ENCODE results near the gene GXYLT1.

- TF ChIP-seq, protein P1, sequence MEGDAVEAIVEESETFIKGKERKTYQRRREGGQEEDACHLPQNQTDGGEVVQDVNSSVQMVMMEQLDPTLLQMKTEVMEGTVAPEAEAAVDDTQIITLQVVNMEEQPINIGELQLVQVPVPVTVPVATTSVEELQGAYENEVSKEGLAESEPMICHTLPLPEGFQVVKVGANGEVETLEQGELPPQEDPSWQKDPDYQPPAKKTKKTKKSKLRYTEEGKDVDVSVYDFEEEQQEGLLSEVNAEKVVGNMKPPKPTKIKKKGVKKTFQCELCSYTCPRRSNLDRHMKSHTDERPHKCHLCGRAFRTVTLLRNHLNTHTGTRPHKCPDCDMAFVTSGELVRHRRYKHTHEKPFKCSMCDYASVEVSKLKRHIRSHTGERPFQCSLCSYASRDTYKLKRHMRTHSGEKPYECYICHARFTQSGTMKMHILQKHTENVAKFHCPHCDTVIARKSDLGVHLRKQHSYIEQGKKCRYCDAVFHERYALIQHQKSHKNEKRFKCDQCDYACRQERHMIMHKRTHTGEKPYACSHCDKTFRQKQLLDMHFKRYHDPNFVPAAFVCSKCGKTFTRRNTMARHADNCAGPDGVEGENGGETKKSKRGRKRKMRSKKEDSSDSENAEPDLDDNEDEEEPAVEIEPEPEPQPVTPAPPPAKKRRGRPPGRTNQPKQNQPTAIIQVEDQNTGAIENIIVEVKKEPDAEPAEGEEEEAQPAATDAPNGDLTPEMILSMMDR (IDR thresholded peaks at IDR 0.05) = no peak
- no peak for TF ChIP-seq POLR2A (IDR thresholded peaks at IDR 0.05)
Measured at GRCh38 chr12:42174978-42175377, 30.3 kb upstream of the GXYLT1 start.

Measured in Peyer's patch (tissue), 4 donors.